HG03175 (cell line): ENCODE results near the gene BRAT1.
"Not testable (repeated sequence)": the region's sequence is repeated elsewhere in the genome, so short reads cannot be mapped to it uniquely, and the experiment has no call there.

Experiments
- ATAC-seq: cut with Tn5 transposase; IDR thresholded peaks from one replicate; pipeline ENCODE4 v1.9.1; 2021; ENCODE audit warnings: mild to moderate bottlenecking, moderate library complexity; ENCODE audit not compliant: unreplicated experiment

BRAT1 gene

DNA sequence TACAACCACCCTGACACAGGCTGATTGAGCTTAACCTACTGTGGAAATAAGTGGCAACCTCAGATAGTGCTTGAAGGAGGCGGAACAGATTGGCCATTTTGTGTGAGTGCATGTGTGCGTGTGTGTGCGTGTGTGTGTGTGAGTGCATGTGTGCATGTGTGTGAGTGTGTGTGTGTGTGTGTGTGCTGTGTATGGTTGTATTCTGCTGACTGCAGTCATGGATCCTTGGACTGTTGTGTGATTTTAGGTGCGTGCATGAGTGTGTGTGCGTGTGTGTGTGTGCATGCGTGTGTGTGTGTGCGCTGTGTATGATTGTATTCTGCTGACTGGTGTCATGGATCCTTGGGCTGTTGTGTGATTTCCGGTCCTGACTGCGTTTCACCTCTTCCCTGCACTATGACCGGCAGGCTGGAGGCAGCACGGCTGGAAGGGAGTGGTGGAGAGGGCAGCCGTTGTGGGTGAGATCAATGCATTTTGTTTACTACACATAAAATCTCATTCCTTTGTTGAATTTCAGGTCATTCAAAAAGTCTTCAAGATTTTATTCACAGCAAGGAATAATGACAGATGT is 9.7 kb upstream of the BRAT1 start:
- ATAC-seq, result no peak

DNA sequence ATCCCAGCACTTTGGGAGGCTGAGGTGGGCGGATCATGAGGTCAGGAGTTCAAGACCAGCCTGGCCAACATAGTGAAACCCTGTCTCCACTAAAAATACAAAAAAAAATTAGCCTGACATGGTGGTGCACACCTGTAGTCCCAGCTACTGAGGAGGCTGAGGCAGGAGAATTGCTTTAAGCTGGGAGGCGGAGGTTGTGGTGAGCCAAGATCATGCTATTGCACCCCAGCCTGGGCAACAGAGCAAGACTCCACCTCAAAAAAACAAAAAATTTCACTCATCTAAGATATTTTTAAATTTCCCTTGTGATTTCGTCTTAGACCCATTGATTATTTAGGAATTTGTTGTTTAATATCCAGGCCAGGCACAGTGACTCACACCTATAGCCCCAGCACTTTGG is 8.6 kb upstream of the BRAT1 start:
- ATAC-seq, result not testable (repeated sequence)

DNA sequence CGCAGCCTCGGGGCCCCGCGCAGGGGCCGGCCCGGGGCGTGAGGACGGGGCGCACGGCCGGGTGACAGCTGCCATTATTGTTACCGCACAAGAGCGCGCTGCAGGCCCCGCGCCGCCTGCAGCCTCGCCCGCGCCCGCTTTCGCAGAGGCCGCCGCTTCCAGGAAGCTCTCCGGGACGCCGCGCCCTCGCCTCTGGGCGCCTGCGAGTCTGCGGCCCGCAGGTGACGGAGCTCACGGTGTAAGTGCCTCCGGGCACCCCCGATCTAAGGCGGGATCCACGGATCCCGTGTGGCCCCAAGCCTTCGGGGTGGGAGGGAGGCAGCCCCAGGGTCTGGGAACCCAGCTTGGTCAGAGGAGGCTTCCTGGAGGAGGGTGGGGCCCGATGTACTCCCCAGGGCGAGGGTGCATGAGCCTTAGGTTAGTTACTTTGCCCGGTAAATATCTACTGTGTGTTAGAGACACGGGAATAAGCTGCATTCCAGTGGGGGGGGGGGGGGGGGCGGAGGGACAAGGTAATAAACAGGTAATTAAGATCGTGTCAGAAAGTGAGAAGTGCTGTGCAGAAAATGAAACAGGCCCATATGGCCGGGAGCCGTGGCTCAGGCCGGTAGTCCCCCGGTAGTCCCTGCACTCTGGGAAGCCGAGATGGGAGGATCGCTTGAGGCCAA is 4.1 kb upstream of the BRAT1 start:
- peak; percentile 5 for ATAC-seq

DNA sequence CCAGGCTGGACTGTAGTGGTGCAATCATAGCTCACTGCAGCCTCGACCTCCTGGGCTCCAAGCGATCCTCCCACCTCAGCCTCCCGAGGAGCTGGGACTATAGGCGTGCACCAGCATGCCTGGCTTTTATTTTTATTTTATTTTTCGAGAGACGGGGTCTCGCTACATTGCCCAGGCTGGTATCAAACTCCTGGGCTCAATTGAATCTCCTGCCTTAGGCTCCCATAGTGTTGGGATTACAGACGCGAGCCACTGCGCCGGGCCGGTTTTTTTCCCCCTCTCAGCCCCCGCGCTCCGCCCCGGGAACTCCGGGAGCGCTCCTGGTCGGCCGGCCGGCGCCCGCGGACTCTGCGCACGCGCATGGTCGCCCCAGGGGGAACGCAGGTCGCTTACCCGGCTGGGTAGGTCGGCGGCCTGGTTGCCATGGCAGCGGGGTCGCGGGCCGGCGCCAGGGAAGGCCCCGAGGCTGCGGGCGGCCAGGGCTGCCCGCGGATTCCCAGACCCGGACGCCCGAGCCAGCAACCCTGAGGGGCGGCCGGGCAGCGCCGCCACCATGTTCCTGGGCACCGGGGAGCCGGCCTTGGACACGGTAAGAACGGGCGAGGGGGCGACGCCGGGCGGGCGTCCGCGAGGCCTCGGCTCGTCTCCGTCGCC is 3.4 kb upstream of the BRAT1 start, which contains the start of gene IQCE:
Gene IQCE (plus strand): TSS at position 351 of the 654 bp plus-strand sequence. CDS start 203 bp downstream, at position 554.
- ATAC-seq, result peak; percentile 54

DNA sequence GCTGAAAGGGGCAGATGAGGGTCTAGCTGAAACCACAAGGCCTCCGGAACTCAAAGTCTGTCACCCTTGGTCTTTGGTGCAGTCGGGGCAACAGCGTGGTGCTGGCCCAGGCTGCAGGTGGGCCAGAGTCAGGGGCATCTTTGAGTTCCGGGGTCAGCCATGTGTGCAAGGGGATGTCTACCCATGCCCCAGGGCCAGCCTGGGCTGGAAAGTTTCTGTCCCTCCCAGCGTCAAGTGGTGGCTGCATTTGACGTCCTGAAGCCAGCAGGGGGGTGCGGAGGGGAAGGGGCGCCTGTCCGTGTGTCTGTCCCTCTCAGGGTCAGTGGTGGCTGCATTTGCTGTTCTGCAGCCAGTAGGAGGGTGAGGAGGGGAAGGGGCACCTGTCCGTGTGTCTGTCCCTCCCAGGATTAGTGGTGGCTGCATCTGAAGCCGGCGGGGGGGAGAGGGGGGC is 638 bp downstream of the BRAT1 start:
- ATAC-seq, result no peak

DNA sequence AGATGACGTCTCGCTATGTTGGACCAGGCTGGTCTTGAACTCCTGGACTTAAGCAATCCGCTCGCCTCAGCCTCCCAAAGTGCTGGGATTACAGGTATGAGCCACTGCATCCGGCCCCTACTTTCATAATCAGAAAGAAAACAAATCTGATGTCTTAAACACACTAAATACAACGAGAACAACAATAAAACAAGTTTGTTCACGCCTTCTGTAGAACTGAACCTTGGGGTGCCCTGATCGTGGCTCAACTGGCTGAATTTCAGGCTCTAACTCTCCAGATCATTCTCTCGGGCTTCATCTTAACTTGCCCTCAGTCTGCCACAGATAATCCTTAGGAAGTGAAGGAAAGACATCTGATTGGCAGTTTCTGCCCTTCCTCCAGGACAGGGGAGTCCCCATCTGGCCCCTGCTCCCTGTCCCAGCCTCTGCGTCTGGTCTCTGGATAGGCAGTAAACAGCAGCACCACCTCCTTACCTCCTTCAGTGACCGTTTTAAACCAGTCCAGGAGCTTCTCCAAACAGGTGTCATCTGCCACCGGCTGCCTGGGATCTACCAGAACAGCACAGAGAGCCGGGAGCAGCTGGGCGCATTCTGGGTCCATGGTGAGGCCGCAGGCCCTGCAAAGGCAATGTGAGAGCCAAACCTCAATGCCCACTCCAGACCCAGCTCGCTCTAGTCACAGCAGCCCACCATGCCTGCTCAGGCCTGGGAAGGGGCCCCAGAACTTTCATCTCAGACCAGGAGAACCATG is 1.3 kb downstream of the BRAT1 start:
- no peak for ATAC-seq

DNA sequence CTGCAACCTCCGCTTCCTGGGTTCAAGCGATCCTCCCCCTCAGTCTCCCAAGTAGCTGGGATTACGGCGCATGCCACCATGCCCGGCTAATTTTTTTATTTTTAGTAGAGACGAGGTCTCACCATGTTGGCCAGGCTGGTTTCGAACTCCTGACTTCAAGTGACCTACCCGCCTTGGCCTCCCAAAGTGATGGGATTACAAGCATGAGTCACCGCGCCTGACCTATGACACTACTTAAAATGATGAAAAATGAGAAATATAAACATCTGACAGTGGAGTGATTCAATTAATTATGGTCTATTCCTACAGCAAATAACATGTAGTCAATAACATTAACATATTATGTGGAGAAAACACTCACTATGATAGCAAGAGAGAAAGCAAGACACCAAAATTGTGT is 2.2 kb downstream of the BRAT1 start:
- no peak for ATAC-seq

DNA sequence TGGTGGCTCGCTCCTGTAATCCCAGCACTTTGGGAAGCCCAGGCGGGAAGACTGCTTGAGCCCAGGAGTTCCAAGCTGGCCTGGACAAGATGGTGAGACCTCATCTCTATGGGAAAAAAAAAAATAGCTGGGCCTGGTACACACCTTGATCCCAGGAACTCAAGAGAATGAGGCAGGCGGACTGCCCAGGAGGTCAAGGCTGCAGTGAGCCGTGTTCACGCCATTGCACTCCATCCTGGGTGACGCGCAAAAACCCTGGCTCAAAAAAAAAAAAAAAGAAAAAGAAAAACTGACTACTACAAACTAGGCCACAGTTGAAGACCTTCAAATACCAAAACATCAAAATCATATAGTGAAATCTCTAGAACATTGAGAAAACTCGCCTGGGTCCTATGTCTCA is 3.9 kb downstream of the BRAT1 start:
- no peak for ATAC-seq

DNA sequence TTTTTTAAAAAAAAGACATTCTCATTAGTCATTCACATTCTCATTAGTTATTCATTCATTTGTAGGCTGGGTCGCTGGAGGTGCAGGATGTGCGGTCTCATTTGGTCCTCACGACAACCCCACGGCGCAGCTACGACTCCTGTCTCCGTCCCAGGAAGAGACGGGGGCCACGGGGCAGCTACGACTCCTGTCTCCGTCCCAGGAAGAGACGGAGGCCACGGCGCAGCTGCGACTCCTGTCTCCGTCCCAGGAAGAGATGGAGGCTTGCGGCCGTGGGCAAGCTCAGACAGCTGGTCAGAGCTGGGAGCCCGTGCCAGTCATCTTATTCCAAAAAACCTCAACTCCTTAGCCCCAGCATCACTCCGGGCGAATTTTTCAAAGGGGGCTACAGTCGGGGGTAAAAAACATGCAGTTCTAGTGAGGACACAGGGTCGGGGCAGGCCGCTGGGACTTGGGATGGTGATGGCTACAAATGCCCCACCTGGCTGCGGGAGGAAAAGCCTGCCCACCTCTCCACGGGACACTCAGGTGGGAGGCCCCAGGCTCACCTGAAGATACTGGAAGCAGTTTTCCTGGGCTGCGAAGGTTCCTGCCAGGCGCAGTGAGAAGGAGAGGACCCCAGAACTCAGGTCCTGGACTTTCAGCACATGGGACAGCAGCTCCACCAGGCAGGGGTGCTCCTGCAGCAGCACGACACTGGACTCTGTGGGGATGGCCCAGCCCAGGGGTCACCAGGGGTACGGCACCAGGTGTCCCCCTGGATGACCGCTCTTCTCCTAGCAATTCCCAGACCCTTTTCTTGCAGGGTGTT is 8.3 kb downstream of the BRAT1 start:
- no peak for ATAC-seq

DNA sequence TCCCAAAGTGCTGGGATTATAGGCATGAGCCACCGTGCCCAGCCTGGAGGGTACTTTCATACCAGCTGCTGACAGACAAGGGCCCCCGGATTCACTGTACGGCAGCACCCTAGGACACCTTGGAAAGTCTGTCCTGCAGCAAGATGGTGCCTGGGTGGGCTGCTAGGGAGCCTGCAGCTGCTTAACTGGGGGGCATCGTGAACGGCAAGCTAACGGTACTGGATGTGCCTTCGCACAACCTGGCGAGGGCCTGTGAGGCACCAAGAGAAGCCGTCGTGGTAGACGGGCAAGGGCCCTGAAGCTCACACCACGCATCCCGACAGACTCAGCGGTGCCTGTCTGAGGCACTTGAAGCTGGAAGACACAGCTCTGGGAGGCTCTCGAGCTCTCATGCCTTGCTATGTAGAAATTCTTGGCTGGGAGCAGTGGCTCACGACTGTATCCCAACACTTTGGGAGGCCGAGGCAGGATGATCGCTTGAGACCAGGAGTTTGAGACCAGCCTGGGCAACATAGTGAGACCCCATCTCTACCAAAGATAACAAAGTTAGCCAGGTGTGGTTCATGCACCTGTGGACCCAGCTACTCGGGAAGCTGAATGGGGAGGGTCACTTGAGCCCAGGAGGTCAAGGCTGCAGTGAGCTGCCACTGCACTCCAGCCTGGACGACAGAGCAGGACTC is 9.4 kb downstream of the BRAT1 start:
- ATAC-seq, result no peak

DNA sequence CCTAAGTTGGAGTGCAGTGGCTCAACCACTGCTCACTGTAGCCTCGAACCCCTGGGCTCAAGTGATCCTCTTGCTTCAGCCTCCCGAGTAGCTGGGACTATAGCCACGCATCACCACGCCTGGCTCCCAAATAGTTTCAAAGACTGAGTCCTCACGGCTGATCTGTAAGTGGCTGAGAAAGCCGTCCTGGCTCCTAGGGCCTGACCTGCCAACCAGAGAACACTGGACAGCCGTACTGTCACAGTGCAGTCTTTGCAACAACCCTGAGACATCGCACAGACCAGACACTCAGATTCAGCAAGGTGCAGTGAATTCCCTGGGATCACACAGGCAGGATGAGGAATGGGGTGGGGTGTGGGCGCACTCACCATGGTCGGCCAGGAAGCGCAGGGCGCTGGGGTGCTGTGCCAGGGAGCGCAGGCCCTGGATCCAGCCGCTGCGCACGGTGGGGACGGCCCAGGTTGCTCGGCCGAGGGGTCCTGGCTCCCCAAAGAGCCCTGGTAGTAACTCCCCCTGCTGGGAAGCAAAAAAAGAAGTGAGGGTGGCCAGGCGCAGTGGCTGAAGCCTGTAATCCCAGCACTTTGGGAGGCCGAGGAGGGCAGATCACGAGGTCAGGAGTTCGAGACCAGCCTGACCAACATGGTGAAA is 10.7 kb downstream of the BRAT1 start:
- no peak for ATAC-seq

DNA sequence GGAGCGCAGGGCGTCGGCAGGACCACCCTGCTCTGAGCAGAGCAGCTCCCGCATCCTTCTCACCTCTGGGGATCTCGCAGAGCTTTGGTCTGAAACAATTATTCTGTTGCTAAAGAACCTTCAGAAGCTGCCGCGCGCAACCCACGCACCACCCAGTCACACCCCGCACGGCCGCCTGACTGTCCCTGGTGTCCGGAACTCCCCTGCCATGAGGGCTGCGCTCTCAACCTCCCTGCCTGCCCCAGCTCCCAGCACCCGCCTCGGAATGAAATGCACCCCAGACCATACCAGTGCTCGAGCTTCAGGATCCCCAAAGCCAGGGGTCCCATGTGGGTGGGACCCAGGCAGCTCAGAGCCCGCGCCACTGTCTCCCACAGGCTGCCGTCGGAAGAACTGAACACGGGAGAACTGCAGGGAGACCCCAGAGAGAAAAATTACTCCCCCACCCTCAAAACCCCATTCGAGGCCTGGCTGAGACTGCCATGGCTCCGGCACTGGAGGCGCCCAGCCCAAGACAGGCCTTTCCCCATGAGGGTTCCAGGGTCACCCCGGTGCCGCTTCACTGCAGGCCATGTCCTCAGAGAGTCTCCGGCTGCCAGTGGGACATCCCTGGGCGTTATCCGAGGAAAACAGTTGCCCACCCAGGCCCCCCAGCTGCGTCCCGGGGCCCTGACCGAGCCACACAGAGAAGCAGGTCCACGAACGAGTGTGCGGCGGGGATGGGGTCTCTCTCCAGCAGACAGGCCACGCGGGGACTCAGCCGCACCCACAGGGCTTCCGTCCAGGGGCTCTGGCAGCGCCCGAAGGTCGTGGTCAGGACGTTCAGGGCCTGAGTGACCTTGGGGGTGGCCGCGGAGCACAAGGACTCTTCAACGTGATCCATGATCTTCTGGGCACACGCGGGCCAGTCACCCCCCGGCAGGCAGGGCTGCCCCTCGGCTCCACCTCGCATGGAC is 12.1 kb downstream of the BRAT1 start:
- ATAC-seq, result no peak

DNA sequence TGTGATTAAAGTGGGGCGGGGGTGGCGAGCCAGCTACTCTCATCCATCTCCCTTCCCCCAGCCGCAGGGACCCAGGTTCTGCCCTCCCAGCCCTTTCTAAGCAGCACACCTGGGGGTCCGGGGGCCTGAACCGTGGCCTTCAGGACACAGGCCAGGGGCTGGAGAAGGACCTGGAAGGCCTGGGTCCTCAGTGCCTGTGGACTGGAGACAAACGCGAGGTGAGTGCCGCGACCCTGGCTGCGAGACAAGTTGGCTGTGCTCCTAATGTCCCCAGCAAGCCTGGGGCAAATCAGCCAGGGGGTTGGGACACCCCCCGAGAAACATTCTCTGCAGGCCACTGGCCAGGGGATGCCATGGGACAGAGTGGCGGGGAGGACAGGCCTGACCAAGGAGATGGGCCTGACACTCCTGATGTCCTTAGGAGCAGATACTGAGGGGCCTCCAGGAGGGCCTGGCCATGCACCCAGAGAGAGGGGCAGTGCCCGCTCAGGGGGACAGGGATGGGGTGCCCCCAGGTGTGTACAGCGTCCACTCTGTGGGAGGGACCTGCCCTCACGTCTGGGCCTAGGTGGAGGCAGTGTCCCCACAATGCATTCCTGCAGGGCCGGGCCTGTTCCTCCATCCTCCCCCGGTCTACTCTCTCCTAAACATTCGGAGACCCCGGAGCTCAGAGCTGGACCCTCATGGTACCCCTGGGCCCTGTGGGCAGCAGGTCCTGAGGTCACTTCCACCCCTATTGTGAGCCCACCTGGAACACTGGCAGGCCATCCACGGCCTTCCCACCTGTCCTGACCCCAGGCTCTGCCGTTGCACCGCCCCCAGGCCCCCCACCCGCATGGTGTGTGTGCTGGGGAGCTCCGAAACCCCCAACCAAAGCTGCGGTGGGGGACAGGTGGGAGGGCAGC is 13.1 kb downstream of the BRAT1 start:
- no peak for ATAC-seq

DNA sequence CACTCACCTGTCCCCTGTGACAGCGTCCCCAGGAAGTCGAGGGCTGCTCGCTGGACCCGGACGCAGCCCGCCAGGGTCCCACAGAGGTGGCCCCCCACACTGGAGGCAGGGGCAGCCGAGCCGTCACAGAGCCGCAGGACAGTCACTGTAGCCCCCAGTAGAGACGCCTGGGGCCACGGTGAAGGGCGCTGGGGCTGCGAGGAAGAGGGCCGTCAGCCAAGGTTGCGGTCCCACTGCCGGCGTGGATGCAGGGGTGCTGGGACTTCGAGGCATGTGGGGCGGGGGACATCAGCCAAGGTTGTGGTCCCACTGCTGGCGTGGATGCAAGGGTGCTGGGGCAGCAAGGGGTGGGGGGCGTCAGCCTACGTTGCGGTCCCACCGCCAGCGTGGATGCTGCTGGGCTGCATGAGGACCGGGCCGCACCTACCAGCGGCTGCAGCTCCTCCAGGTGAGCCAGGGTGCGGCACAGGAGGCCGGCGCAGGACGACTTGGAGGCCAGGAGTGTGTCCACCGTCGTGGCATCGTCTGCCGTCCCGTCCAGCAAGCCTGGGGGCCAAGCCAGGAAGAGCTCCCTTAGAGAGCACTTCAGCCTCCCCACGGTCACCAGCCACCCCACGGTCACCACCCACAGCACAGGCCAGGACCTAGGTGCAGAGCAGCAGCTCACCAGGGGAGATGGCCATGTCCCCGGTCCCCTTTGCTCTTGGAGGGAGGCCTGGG is 13.9 kb downstream of the BRAT1 start:
- ATAC-seq, result no peak

DNA sequence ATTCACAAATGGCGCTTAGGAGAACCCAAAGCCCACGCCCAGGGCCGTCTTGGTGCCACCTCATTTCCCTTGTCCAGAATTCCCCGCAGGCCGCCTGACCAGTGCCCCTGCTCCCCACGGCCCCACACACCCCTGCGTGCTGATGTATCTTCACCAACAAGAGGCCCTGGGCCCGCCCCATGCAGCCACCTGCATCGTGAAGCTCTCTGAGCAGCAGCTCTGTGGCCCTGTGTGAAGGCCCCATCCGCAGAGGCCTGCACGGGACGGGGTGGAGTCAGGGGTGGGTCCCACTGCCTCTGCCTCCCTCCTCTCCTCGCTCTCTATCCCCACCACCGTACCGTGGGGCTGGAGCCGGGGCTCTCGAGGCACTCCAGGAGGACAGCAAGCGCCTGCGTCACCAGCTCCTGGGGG is 14.7 kb downstream of the BRAT1 start:
- no peak for ATAC-seq

DNA sequence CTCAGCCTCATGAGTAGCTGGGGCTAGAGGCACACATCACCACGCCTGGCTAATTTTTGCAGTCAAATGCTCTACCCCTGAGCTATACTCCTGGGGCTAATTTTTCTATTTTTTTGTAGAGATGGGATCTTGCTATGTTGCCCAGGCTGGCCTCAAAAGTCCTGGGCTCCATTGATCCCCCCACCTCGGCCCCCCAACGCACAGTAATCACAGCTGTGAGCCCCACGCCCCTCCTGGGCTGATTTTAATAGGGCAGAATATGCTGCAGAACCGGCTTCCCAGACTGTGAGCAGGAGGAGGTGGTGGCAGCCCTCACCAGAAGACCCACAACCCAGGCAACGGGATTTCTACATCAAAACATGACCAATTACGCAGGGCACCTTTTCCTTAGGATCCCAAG is 15.2 kb downstream of the BRAT1 start:
- no peak for ATAC-seq
